PC-3 (cell line): ENCODE results near the gene ARHGAP15.

Experiments
- CTCF ChIP-seq: fragments of 300-600 bp; sonication (generic); conservative IDR thresholded peaks from 2 replicates; pipeline ENCODE4 v1.5.1; 2017; ENCODE audit warnings: antibody characterized with exemption, low read depth, mild to moderate bottlenecking, low read length
- EZH2 ChIP-seq: fragments of 300-600 bp; sonication (generic); IDR thresholded peaks from one replicate; pipeline ENCODE4 v1.6.1; 2017; ENCODE audit warnings: antibody characterized with exemption, mild to moderate bottlenecking, low read length; ENCODE audit not compliant: unreplicated experiment
- EZH2phosphoT487 ChIP-seq: fragments of 300-600 bp; sonication (generic); IDR thresholded peaks from 2 replicates; pipeline ENCODE4 v1.6.1; 2018; ENCODE audit warnings: mild to moderate bottlenecking, antibody characterized with exemption, low read length, borderline replicate concordance

DNA sequence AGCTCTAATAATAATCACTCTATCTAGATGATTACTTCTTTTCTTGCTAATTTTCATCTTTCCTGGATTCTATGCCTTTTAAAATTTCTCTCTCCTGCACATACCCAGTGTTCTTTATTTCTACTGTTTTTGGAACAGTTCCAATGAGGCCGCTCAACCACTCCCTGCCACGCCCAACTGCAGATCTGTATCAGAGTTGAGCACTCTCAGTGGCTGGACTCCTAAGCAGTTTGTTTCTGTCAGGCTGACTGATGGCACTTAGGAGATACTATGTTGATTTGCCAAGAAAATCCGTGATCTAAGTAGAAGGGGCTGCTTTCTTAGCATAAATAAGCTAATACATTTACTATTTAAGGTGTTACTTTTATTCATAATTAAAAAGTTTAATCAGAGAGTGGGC lies 192.8 kb downstream of the ARHGAP15 start:
- no peak for TF ChIP-seq CTCF
- TF ChIP-seq EZH2phosphoT487, result no peak
- TF ChIP-seq EZH2, result no peak
